ENCODE results near the gene AMBN. TPM values are rescaled to one million over a fixed set of nuclear protein-coding genes. Genes with fewer than 3 reads are reported as not detected.

Gene AMBN
- total RNA-seq, 1 experiment from 2014 or later = not detected

DNA sequence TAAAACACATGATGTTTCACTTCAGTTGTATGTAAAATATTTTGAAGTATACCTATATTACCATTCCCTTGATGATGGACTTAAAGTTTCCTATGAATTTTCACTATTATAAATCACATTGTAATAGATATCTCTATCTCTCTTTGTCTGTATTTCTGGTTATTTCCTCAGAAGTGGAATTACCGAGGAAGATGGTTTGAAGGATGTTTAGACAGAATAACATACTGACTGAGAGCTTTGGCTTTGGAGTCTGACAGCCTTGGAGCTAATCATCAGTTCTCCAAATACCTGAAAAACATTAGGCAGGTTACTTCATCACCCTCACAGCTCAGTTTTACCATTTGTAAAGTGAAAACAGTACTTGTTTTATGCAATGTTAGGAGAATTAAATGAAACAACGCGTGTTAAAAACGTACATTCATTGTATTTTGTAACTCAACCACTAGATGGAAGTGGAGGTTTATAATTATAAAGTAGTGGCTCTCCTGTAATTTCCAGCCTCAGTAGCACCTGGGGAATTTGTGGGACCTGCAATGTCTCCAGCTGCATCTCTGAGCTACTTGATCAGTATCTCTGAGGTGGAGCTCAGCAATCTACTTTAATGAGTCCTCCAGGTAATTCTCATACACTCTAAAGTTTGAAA, 59.9 kb downstream of the AMBN start:
- TF ChIP-seq, protein P1, sequence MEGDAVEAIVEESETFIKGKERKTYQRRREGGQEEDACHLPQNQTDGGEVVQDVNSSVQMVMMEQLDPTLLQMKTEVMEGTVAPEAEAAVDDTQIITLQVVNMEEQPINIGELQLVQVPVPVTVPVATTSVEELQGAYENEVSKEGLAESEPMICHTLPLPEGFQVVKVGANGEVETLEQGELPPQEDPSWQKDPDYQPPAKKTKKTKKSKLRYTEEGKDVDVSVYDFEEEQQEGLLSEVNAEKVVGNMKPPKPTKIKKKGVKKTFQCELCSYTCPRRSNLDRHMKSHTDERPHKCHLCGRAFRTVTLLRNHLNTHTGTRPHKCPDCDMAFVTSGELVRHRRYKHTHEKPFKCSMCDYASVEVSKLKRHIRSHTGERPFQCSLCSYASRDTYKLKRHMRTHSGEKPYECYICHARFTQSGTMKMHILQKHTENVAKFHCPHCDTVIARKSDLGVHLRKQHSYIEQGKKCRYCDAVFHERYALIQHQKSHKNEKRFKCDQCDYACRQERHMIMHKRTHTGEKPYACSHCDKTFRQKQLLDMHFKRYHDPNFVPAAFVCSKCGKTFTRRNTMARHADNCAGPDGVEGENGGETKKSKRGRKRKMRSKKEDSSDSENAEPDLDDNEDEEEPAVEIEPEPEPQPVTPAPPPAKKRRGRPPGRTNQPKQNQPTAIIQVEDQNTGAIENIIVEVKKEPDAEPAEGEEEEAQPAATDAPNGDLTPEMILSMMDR (conservative IDR thresholded peaks at IDR 0.05) = peak; percentile 64
- TF ChIP-seq EZH2 (IDR thresholded peaks at IDR 0.05; ENCODE audit: low read depth) = no peak
- Histone ChIP-seq H3K79me2 (ENCODE audit: low read depth) (no peaks in the 10 kb centered on the region), H3K36me3 (ENCODE audit: low read depth) (no peaks in the 10 kb centered on the region), H3F3A (ENCODE audit: insufficient read depth, low read depth) (no peaks in the 10 kb centered on the region), H3K9me2 (ENCODE audit: insufficient read depth) (no peaks in the 10 kb centered on the region), H3K4me2 (peak overlapping the region; percentile 51), H3K4me1 (replicated peaks; ENCODE audit: insufficient read depth) (no peaks in the 10 kb centered on the region), H3K9me3 (ENCODE audit: insufficient read depth, low read depth) (no peaks in the 10 kb centered on the region), H2AFZ (peak overlapping the region; percentile 82), H3K27ac (no peak overlapping the region), H3K27me3 (ENCODE audit: insufficient read depth, low read depth) (no peaks in the 10 kb centered on the region), H3K4me3 (peak overlapping the region; percentile 27; the same call in 1 of the 2 replicates), H4K20me1 (ENCODE audit: insufficient read depth) (no peaks in the 10 kb centered on the region)
- ChIA-PET POLR2A (ENCODE audit: unreplicated experiment) (no interaction called here), CTCF (interaction anchor here (0.6 to 0.7 kb wide), 4 partner anchors 358 to 1068 kb away, joined by 3 to 10 read pairs (median 4); no protein-coding TSS in a partner anchor)
- BruUV-seq (replicated peaks) = no TSS peak
- DNase-seq = peak in 1 of 2 experiments; percentile 37
- intact Hi-C loops (cut with micrococcal nuclease; ENCODE audit: unreplicated experiment) = loop anchor here (2.0 to 5.0 kb wide), 2 partner anchors 360 to 1063 kb away; no protein-coding TSS in a partner anchor

- no peak for DNase-seq
- Histone ChIP-seq H3F3A (ENCODE audit: insufficient read depth, low read depth) (no peaks in the 10 kb centered on the region), H3K27me3 (ENCODE audit: insufficient read depth, low read depth) (no peaks in the 10 kb centered on the region), H3K4me1 (replicated peaks; ENCODE audit: insufficient read depth) (no peaks in the 10 kb centered on the region), H3K79me2 (ENCODE audit: low read depth) (no peaks in the 10 kb centered on the region), H3K27ac (no peak overlapping the region), H3K36me3 (ENCODE audit: low read depth) (no peaks in the 10 kb centered on the region), H3K9me2 (ENCODE audit: insufficient read depth) (no peaks in the 10 kb centered on the region), H4K20me1 (ENCODE audit: insufficient read depth) (no peaks in the 10 kb centered on the region), H3K9me3 (ENCODE audit: insufficient read depth, low read depth) (no peaks in the 10 kb centered on the region), H3K4me2 (no peak overlapping the region), H3K4me3 (no peak overlapping the region), H2AFZ (no peak overlapping the region)
- CTCF ChIA-PET = no interaction called here
- POLR2A ChIA-PET (ENCODE audit: unreplicated experiment) = no interaction called here
- intact Hi-C loops (cut with micrococcal nuclease; ENCODE audit: unreplicated experiment) = loop anchor here (5.0 kb wide), 1 partner anchor 358 kb away; no protein-coding TSS in a partner anchor
- TF ChIP-seq, protein P1 (conservative IDR thresholded peaks at IDR 0.05) = no peak
- TF ChIP-seq EZH2 (IDR thresholded peaks at IDR 0.05; ENCODE audit: low read depth) = no peak
- no TSS peak for BruUV-seq (replicated peaks)
Measured at GRCh38 chr4:70654605-70655011, 62.6 kb downstream of the AMBN start.

Other genes with a start within 250 kb of the AMBN start
- not detected in 2 replicates for gene SMR3A, start 231.5 kb upstream of the AMBN start, total RNA-seq (2021)
- not detected in 2 replicates for gene SMR3B, start 209.1 kb upstream of the AMBN start, total RNA-seq (2021)
- not detected in 2 replicates for gene OPRPN, start 194.3 kb upstream of the AMBN start, total RNA-seq (2021)
- gene MUC7, start 120.1 kb upstream of the AMBN start, total RNA-seq (2021) = not detected in 2 replicates
- not detected in 2 replicates for gene AMTN, start 73.7 kb upstream of the AMBN start, total RNA-seq (2021)
- not detected in 2 replicates for gene ENAM, start 36.5 kb downstream of the AMBN start, total RNA-seq (2021)
- gene JCHAIN, start 74.3 kb downstream of the AMBN start, total RNA-seq (2021) = not detected in 2 replicates
- 15.1 and 16.4 TPM in 2 replicates for gene UTP3, start 96.3 kb downstream of the AMBN start, total RNA-seq (2021)
- 22.8 and 23.6 TPM in 2 replicates for gene RUFY3, start 129.7 kb downstream of the AMBN start, total RNA-seq (2021)
- gene GRSF1, start 247.6 kb downstream of the AMBN start, total RNA-seq (2021) = 52.4 and 70.0 TPM in 2 replicates